Left renal pelvis (tissue), 4 donors: ENCODE measurements around the gene RTF1. TPM values are rescaled to one million over a fixed set of nuclear protein-coding genes. Genes with fewer than 3 reads are reported as not detected.
"Not testable (repeated sequence)": the region's sequence is repeated elsewhere in the genome, so short reads cannot be mapped to it uniquely, and the experiment has no call there.

Experiments used
- DNase-seq, 4 donors: peaks; one replicate each; pipeline ENCODE4 v3.0.0-alpha.2; 2013; ENCODE audit warnings: low read depth in 4 of 4, low spot score in 3 of 4
- polyA plus RNA-seq, 4 donors: library from polyadenylated mRNA; unstranded; fragments of 120-200 nt; gene quantifications; one replicate each; pipeline ENCODE4 v1.2.1, GENCODE V29; 2013; ENCODE audit not compliant: insufficient read length in 4 of 4

RTF1 gene
- 10 to 100 TPM; 71.7 to 80.7 (median 73.4) TPM for polyA plus RNA-seq

DNA sequence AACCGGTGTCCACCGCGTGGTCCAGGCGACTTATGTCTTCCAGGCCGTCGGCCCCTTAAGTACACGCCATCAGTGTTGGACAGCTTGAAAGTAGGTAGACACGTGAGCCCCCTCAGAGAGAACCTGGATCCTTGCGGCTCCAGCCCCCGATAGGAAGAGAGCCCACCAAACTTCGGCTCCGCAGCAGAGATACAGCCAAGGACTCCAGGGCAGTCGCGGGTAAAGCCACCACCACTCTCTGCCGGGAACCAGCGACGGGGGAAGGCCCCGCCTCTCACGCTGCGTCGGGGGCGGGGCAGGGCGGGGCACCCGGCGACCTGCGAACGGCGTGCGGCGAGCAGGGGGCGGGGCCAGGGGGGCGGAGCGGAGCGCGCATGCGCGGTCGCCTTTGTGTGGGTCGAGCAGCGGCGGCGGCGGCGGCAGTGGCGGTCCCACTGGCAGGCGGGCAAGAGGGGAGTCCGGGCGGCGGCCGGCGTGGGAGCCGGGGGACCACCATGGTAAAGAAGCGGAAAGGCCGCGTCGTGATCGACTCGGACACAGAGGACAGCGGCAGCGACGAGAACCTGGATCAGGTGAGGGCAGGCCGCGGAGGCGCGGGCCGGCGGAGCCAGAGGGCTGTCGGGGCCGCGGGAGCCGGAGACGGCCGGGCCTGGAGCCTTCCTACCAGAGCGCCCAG is at the start of gene RTF1:
RTF1 (plus strand) TSS at position 354 of the 676 bp plus-strand sequence; CDS start at position 375, 21 bp downstream.
- peak; percentile 80 to 84 (median 82) for DNase-seq

DNA sequence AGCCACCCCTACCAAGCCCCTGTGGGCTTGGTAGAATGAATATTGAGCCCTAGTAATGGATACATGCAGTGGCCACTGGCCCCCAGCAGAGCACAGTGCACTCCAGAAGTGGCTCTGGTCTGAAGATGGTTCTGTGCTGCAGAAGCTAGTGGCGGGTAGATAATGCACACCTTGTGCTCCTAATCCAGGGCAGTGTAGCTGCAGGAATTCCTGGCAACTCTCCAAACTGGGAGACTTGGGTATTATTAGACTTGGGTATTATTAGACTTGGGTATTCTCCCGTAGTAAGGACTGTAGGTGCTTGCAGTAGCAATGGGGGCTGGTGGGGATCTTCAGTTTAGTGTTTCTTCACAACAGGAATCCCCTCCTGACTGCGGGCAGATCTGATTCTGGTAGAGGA is 49.5 kb upstream of the RTF1 start:
- DNase-seq = no peak

DNA sequence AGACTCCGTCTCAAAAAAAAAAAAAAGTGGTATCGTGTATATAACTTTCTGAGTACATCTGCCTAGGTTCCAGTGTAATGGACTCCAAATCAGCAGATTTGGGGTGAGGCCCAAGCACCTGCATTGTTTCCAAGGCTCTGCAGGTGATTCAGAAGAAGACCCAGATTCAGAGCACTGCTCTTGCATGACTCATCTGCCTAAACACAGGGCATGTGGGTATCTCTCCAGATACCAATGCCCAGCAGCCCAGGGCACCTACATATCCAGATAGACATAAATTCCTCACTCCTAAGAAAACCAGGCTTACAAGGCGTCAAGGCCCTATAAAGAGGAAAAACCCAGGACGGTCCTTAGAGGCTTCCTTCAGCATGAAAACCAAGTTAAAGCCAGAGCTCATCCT is 38.9 kb upstream of the RTF1 start:
- no peak for DNase-seq

DNA sequence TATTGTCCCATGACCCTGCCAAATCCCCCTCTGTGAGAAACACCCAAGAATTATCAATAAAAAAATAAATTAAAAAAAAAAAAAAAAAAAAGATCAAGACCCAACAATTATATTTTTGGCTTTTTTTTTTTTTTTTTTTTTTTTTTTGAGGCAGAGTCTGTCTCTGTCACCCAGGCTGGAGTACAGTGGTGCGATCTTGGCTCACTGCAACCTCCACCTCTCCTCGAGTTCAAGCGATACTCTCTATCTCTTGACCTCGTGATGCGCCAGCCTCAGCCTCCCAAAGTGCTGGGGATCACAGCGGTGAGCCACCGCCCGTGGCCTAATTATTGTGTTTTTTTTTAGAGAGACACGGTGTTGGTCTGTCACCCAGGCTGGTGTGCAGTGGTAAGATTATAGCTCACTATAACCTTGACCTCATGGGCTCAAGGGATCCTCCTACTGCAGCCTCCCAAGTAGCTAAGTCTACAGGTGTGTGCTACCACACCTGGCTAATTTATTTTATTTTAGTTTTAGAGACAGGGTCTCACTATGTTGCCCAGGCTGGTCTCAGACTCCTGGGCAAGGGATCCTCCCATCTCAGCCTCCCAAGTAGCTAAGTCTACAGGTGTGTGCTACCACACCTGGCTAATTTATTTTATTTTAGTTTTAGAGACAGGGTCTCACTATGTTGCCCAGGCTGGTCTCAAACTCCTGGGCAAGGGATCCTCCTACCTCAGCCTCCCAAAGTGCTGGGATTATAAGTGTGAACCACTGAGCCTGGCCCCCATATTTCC is 32.7 kb upstream of the RTF1 start:
- not testable (repeated sequence) for DNase-seq

DNA sequence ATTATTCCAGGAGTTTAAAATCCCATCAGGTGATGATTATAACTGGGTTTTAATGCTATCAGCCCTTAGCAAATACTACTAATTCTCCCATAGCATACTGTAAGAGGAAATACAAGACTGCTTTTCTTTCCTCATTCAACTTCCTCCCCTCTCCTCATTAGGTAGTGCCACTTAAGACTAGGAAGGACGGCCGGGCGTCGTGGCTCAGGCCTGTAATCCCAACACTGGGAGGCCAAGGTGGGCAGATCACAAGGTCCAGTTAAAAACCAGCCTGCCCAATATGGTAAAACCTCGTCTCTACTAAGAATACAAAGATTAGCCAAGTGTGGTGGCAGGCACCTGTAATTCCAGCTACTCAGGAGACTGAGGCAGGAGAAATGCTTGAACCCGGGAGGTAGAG is 29.2 kb upstream of the RTF1 start:
- DNase-seq = no peak

DNA sequence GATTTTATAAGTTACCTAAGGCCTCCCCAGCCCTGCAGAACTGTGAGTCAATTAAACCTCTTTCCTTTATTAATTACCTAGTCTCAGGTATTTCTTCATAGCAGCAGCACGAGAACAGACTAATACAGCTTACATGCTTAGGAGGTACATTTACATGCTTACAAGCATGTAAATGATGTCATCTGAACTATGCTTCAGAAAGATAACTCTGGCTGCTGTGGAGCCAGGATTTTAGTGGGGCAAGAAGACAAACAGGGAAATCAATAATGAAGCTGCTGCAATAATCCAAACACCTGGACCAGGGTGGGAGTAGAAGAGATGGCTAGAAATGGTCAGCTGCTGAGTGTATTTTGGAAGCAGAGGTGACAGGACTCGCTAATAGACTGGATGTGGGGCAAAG is 24.2 kb upstream of the RTF1 start:
- DNase-seq = no peak

DNA sequence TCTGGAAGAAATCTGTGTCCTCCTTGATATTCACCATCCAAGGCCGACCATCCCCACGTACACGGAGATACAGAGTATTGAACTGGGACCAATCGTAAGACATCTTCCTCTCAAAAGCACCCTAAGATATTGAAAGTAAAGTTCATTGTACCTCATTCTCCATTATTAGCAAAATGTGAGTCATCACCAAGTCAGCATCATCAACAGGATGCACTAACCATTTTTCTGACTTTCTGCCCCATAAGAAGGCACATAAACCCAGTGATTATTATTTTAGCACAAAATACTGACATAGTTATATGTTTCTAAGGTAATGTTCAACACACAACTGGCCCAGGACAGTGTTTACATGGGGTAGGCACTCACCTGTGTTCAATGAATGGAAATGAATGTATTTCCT is 22.0 kb upstream of the RTF1 start:
- DNase-seq = no peak

DNA sequence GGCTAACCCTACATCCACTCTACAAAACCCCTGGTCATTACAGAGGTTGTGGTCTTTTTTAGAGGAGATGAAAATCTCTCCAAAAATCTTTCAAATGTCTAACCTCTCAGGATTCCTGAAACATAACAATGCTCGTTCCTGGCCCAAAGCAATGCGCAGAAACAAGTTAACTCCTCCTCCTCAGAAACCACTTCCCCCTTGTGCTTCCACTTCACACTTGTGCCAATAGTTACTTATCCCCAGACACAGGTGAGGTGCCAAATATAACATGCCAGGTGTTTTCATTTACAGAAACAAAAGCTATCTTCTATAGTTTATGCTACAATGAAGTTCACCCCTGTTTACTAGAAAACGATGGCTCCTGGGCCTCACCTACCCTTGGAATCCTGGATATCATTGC is 20.8 kb upstream of the RTF1 start:
- DNase-seq = no peak

DNA sequence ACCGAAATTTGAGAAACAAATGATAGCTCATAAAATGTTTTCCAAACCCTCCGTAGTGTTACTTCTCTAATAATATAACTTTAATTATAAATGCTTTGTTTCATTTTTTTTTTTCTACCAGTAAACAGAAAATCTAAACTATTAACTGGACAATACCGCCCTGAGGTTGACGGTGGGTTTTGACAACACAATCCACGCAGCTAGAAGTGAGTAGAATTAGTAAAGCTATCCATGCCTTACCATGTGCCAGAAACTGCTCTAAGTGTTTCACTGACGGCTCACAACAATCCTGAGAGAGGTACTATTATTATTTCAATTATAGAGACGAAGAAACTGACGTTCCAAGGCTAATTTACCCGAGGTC is 15.0 kb upstream of the RTF1 start:
- no peak for DNase-seq

DNA sequence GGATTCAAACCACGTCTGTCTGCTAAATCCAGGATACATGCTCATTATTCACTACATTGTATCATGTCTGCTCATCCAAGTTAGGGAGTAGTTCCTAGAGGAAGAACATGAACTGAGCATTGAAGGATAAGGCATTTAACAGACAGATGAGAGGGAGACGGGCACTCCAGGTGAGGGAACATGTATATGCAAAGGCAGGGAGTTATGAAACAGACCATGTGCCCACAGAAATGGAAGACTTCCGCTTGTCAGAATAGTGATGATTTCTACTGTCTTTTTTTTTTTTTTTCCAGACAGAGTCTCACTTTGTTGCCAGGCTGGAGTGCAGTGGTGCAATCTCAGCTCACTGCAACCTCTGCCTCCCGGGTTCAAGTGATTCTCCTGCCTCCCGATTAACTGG is 9.6 kb upstream of the RTF1 start:
- DNase-seq = no peak

DNA sequence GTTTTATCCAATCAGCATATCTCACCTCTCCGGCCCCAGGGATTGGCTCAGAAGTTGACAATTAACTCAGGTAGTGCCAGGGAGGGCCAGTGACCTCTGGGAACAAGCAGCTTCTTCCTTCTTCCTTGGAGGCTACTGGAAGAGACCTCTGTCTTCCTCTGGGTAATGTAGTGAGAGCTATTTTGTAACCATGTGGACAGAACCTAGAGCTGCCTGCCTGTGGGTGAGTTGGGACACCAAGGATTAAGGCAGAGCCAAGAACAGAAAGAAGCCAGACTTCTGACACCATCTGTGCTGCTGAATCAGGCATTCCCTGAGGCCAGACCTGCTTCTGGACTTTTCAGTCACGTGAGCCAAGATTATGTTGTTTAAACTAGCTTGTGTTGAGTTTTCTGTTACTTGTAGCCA is 8.7 kb upstream of the RTF1 start:
- DNase-seq = no peak

DNA sequence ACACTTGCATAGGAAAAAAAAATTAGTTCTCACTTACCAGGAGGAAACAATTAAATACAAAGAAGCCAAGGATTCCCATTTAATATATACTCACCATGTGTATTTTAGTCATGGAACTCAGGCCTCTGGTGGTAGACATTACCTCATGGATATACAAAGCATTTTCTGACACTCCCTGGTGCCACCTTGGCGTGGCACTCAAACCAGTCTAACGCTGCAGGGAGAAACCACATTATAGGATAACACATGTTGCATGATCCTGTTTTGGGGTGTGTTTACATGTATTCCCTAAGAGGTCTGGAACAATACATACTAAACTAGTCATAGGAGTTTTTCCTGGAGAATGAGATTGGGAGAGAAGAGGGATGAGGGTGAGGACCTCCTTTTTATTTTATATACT is 5.9 kb upstream of the RTF1 start:
- DNase-seq = no peak

DNA sequence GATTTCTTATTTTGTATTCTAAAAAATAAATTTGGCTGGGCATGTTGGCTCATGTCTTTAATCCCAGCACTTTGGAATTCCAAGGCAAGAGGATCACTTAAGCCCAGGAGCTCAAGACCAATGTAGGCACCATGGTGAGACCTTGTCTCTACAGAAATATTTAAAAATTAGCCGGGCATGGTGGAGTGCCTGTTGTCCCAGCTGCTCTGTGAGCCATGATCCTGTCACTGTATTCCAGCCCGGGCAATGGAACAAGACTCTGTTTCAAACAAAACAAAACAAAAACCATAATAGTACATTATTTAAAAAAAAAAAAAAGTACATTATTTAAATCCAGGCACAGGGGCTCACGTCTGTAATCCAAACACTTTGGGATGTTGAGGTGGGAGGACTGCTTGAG is 5.5 kb upstream of the RTF1 start:
- DNase-seq = no peak

DNA sequence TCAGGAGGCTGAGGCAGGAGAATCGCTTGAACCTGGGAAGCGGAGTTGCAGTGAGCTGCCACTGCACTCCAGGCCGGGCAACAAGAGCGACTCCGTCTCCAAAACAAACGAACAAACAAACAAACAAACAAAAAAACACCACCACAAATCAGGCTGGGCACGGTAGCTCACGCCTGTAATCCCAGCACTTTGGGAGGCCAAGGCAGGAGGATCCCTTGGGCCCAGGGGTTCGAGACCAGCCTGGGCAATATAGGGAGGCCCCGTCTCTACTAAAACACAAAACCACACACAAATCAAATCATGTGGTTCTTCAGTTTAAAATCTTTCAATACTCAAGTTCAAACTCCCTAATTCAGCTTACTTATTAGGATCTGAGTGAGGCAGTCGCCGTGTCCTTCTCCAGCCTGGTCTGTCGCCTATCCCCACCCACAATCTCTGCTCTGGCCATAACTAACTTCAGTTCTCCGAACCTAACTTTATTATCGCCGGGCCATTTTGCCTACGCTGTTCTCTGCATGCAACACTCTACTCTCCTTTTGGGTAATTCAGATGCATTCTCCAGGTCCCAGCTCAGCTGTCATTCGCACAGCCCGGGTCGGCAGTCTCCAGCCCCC is 660 bp upstream of the RTF1 start:
- peak in 1 of 4 donors; percentile 22 for DNase-seq

DNA sequence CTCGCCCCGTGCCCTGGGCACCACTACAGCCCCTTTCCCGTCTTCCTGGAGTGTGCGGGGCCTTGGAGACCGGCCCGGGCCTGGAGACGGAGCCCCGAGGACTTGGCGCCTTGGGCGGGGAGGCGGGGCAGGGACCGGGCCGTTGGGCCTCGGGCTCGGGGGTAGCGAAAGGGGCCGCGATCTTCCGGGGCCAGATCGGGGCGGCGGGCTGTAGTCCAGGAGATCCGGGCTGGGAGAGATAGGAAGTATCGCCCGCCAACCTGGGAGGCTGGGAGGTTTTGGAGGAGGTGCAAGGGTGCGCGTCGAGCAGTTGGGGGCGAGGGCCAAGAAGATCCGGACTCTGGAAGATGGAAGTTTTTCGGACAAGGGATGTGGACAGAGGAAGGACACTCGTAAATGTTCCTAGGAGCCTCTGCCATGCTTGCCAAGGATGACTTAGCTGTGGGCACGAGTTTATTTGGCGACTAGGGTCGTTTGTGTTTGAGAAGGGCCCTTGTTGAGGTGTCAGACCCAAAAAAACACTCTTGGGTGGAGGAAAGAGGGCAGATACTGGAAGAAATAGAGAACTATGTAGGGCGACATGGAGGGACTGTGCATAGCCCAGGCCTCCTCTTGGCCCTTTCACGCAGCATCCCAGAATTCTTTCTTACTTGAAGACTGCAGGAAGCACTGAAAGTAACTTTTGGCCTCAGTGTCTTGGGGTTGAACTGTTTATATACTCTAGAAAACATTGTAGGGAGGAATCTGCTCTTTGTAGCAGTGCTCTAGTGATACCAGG is 712 bp downstream of the RTF1 start:
- peak; percentile 9 to 24 (median 20) for DNase-seq

DNA sequence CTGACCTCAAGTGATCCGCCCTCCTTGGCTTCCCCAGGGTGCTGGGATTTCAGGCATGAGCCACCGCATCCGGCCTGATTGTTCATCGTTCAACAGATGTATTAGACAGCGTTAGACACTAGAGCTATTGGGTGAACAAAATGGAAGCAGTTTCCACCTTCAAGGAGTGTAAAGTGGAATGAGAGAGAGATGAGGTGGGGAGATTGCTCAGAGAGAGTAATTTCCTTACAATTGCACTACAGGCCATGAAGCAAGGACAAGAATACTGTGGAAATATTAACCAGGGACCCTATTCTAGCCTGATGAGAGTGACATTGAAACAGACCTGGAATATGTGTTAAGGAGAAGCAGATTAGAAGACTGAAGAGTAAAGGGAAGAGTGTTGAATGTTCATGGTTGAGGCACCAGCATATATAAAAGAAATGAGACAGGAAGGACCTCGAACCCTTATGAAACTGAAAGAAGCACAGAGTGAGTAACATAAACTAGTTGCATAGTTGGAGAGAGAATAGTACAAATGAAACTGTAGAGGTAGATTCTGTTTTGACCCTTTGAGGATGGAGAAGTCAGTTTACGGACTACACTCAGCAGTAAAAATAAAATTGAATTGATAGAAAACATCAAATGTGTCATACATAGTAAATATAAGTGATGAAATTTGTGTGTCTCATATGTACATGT is 7.2 kb downstream of the RTF1 start:
- DNase-seq = no peak

DNA sequence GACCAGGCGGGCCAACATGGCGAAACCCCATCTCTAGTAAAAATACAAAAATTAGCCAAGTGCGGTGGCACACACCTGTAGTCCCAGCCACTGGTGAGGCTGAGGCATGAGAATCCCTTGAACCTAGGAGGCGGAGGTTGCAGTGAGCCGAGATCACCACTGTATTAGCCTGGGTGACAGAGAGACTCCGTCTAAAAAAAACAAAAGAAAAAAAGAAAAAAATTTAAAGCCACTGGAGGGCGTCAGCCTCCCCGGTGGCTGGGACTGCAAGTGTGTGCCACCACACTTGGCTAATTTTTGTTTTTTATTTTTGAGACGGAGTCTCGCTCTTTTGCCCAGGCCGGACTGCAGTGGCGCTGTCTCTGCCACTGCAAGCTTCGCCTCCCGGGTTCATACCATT is 7.9 kb downstream of the RTF1 start:
- no peak for DNase-seq

DNA sequence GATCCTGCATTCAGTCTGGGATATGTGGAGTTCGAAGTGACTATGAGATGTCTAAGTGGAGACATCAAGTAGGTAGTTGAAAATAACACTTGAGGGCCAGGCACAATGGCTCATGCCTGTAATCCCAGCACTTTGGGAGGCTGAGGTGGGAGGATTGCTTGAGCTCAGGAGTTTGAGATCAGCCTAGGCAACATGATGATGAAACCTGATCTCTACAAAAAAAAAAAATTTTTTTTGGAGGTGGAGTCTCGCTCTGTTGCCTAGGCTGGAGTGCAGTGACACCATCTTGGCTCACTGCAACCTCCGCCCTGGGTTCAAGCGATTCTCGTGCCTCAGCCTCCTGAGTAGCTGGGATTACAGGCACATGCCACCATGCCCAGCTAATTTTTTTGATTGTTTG is 9.0 kb downstream of the RTF1 start:
- DNase-seq = not testable (repeated sequence)

DNA sequence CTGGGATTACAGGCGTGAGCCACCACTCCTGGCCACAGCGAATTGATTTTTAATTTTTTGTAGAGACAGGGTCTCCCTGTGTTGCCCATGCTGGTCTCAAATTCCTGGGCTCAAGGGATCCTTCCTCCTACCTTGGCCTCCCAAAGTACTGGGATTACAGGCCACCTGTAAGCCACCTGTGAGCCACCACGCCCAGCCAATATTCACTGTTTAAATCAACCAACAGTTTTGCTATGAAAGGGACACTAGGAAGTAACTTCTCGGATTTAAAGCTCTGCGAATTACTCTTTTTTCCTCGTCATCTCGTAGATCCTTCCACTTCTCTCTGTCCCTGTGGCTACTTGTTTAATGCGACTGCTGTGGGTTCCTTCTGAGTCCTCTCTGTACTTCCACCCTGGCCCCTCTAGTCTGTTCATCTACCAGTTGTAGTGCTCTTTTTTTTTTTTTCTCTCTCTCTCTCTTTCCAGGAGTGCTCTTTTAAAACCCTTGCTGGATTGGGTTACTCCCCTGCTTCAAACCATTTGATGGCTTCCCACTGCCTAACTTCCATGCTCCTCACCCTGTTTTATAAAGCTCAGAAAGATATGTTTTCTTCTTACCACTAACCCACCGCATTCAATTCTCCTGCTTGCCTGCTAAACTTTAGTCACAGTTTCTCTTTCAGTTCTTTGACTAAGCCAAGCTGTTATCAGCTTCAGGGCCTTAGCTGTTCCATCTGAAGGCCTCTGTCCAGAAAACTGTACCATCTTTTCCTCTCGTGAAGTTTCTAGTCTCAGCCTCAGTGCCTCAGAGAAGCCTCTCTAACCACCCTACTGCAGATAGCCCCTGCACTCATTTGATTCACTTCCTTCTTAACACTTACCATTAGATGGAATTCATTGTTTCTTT is 12.4 kb downstream of the RTF1 start:
- no peak for DNase-seq
